H1 (cell line): ENCODE data around the gene PUSL1. TPM values are rescaled to one million over a fixed set of nuclear protein-coding genes. Genes with fewer than 3 reads are reported as not detected.

Source experiments
- CTCF ChIA-PET: fragments of 300-600 bp; sonication (Branson Sonifier 250); formaldehyde crosslinking; loops from one replicate; lab custom pipeline; 2021; ENCODE audit not compliant: partially characterized antibody; lab: Charles Lee
- POLR2A ChIA-PET: fragments of 300-600 bp; sonication (Branson Sonifier 250); formaldehyde crosslinking; loops from one replicate; lab custom pipeline; 2021; ENCODE audit warnings: inconsistent platforms; ENCODE audit not compliant: partially characterized antibody; lab: Charles Lee
- DNase-seq, 2 experiments: peaks; one replicate each; pipeline versions ENCODE4 v3.0.0 to v3.0.0-alpha.2; 2010 to 2022; ENCODE audit warnings: low spot score in 2 of 2, low read depth in 1 of 2, mixed read lengths in 1 of 2
- FAIRE-seq: peaks from 2 replicates; lab custom pipeline; 2011; peaks lifted over from hg19 to GRCh38; lab: Jason Lieb, UNC
- H2AFZ ChIP-seq: 2 replicates; pipeline ENCODE4 v1.8.1; 2012; ENCODE audit warnings: low read length, inconsistent platforms
- H2AK5ac ChIP-seq: 2 replicates; pipeline ENCODE4 v1.6.1; 2013; ENCODE audit warnings: low read depth, low read length
- H2BK120ac ChIP-seq: replicated peaks from 2 replicates; pipeline ENCODE3; 2013; ENCODE audit warnings: low read depth, low read length, inconsistent platforms
- H2BK12ac ChIP-seq: 2 replicates; pipeline ENCODE4 v1.6.1; 2013; ENCODE audit warnings: low read depth, low read length
- H2BK15ac ChIP-seq: 2 replicates; pipeline ENCODE4 v1.6.1; 2013; ENCODE audit warnings: low read length
- H2BK20ac ChIP-seq: 2 replicates; pipeline ENCODE4 v1.6.1; 2013; ENCODE audit warnings: low read length
- H2BK5ac ChIP-seq: 2 replicates; pipeline ENCODE4 v1.6.1; 2013; ENCODE audit warnings: low read depth, low read length
- H3K14ac ChIP-seq: 2 replicates; pipeline ENCODE4 v1.6.1; 2013; ENCODE audit warnings: inconsistent platforms; ENCODE audit not compliant: insufficient read length
- H3K18ac ChIP-seq: 2 replicates; pipeline ENCODE4 v1.6.1; 2013; ENCODE audit warnings: low read length; ENCODE audit errors: extremely low read depth
- H3K23ac ChIP-seq: 2 replicates; pipeline ENCODE4 v1.6.1; 2013; ENCODE audit warnings: inconsistent platforms; ENCODE audit not compliant: insufficient read length
- H3K23me2 ChIP-seq: 2 replicates; pipeline ENCODE4 v1.6.1; 2013; ENCODE audit warnings: low read depth, low read length
- H3K27ac ChIP-seq: 2 replicates; pipeline ENCODE4 v1.6.1; 2011; ENCODE audit warnings: low read depth, low read length, inconsistent platforms
- H3K27me3 ChIP-seq, 4 experiments: replicated peaks in 1 of 4; 1 replicate in 1 of 4; 2 replicates in 3 of 4; pipeline versions ENCODE4 v1.6.1 to v1.8.1; 2011 to 2013; ENCODE audit warnings: low read length in 3 of 4, mild to moderate bottlenecking in 3 of 4, inconsistent platforms in 2 of 4, mixed read lengths in 2 of 4, moderate library complexity in 1 of 4; ENCODE audit not compliant: control insufficient read depth in 3 of 4, insufficient read depth in 3 of 4; ENCODE audit errors: extremely low read depth in 1 of 4
- H3K36me3 ChIP-seq, 4 experiments: 2 replicates each; pipeline versions ENCODE4 v1.6.1 to v1.8.1; 2011 to 2013; ENCODE audit warnings: mild to moderate bottlenecking in 4 of 4, low read length in 3 of 4, moderate library complexity in 2 of 4, control low read depth in 1 of 4, inconsistent platforms in 1 of 4; ENCODE audit not compliant: insufficient read depth in 4 of 4, control insufficient read depth in 2 of 4
- H3K4ac ChIP-seq: replicated peaks from 2 replicates; pipeline ENCODE3; 2013; ENCODE audit warnings: low read length, low read depth, mixed read lengths, inconsistent platforms; ENCODE audit not compliant: insufficient read length
- H3K4me1 ChIP-seq, 4 experiments: replicated peaks in 1 of 4; 1 replicate in 1 of 4; 2 replicates in 3 of 4; pipeline versions ENCODE4 v1.6.1 to v1.8.1; 2011 to 2013; ENCODE audit warnings: low read length in 3 of 4, inconsistent platforms in 2 of 4, mixed read lengths in 1 of 4; ENCODE audit not compliant: insufficient read depth in 4 of 4, control insufficient read depth in 3 of 4
- H3K4me2 ChIP-seq, 2 experiments: 2 replicates each; pipeline versions ENCODE4 v1.6.1 to v1.8.1; 2011 to 2013; ENCODE audit warnings: low read depth in 2 of 2, low read length in 2 of 2, control low read depth in 1 of 2, inconsistent platforms in 1 of 2, mild to moderate bottlenecking in 1 of 2; ENCODE audit not compliant: insufficient read depth in 1 of 2
- H3K4me3 ChIP-seq, 4 experiments: fragments of 200-600, 300-600 bp in 1 of 4; sonication (generic), shearing (Covaris generic), sonication (Bioruptor Twin) in 1 of 4; 2 replicates each; pipeline versions ENCODE4 v1.5.1 to v1.8.1; 2011 to 2016; ENCODE audit warnings: low read length in 4 of 4, low read depth in 3 of 4, control low read depth in 2 of 4, inconsistent platforms in 2 of 4, mild to moderate bottlenecking in 2 of 4, mixed read lengths in 1 of 4, moderate library complexity in 1 of 4; ENCODE audit not compliant: insufficient read depth in 2 of 4; ENCODE audit errors: extremely low read depth in 1 of 4
- H3K56ac ChIP-seq: replicated peaks from 2 replicates; pipeline ENCODE3; 2013; ENCODE audit warnings: low read depth, mild to moderate bottlenecking, mixed read lengths, low read length, inconsistent platforms; ENCODE audit not compliant: insufficient read length
- H3K79me1 ChIP-seq: 2 replicates; pipeline ENCODE4 v1.6.1; 2013; ENCODE audit warnings: low read depth, low read length, control low read depth
- H3K79me2 ChIP-seq, 2 experiments: 2 replicates each; pipeline versions ENCODE4 v1.6.1 to v1.8.1; 2012 to 2013; ENCODE audit warnings: low read length in 2 of 2, mild to moderate bottlenecking in 2 of 2, inconsistent platforms in 1 of 2; ENCODE audit not compliant: insufficient read depth in 2 of 2, control insufficient read depth in 1 of 2
- H3K9ac ChIP-seq, 4 experiments: replicated peaks in 1 of 4; 1 replicate in 1 of 4; 2 replicates in 3 of 4; pipeline versions ENCODE4 v1.6.1 to v1.8.1; 2011 to 2013; ENCODE audit warnings: low read depth in 3 of 4, low read length in 3 of 4, control low read depth in 2 of 4, mild to moderate bottlenecking in 2 of 4, moderate library complexity in 2 of 4, inconsistent platforms in 1 of 4; ENCODE audit errors: extremely low read depth in 1 of 4
- H3K9me3 ChIP-seq, 2 experiments: 2 replicates each; pipeline versions ENCODE4 v1.6.1 to v1.8.1; 2012 to 2013; ENCODE audit warnings: mild to moderate bottlenecking in 2 of 2, moderate library complexity in 2 of 2, control low read depth in 1 of 2, inconsistent platforms in 1 of 2, low read depth in 1 of 2, low read length in 1 of 2, mixed read lengths in 1 of 2; ENCODE audit not compliant: insufficient read depth in 2 of 2
- H4K20me1 ChIP-seq, 2 experiments: replicated peaks in 1 of 2; 2 replicates each; pipeline versions ENCODE3 to v1.8.1; 2011 to 2013; ENCODE audit warnings: inconsistent platforms in 2 of 2, low read length in 2 of 2, mild to moderate bottlenecking in 1 of 2; ENCODE audit not compliant: insufficient read depth in 2 of 2, control insufficient read depth in 1 of 2
- H4K5ac ChIP-seq: 2 replicates; pipeline ENCODE4 v1.6.1; 2013; ENCODE audit warnings: low read length, low read depth, mixed read lengths, inconsistent platforms; ENCODE audit not compliant: insufficient read length
- H4K8ac ChIP-seq: 2 replicates; pipeline ENCODE4 v1.8.0; 2013; ENCODE audit warnings: mild to moderate bottlenecking, moderate library complexity, low read length, inconsistent platforms; ENCODE audit not compliant: insufficient read depth; ENCODE audit errors: extremely low read depth
- H4K91ac ChIP-seq: replicated peaks from 2 replicates; pipeline ENCODE3; 2013; ENCODE audit warnings: low read length, mixed read lengths, inconsistent platforms; ENCODE audit not compliant: insufficient read length
- BACH1 ChIP-seq: IDR thresholded peaks from 2 replicates; pipeline ENCODE4 v1.6.1; 2012; ENCODE audit warnings: low read length, improper control_type of control experiment
- KDM1A ChIP-seq: fragments of 200-600, 300-600 bp; sonication (generic); IDR thresholded peaks from 2 replicates; pipeline ENCODE4 v1.7.1; 2016; ENCODE audit warnings: mild to moderate bottlenecking, low read length, borderline replicate concordance
- POU5F1 ChIP-seq: IDR thresholded peaks from 2 replicates; pipeline ENCODE4 v1.6.1; 2011; ENCODE audit warnings: low read depth, mild to moderate bottlenecking, low read length, moderate library complexity
- RBBP5 ChIP-seq: IDR thresholded peaks from 2 replicates; pipeline ENCODE4 v1.7.1; 2012; ENCODE audit warnings: low read depth, mild to moderate bottlenecking, inconsistent platforms, low read length, moderate library complexity, borderline replicate concordance
- RNF2 ChIP-seq: fragments of 200-900, 300-1000 bp; sonication (generic); IDR thresholded peaks from 2 replicates; pipeline ENCODE4 v1.7.1; 2016; ENCODE audit warnings: borderline replicate concordance, low read depth, mild to moderate bottlenecking, antibody characterized with exemption, low read length; ENCODE audit not compliant: poor library complexity, severe bottlenecking; ENCODE audit errors: missing control alignments
- TCF12 ChIP-seq: IDR thresholded peaks from 2 replicates; pipeline ENCODE4 v1.6.1; 2011; ENCODE audit warnings: low read depth, mild to moderate bottlenecking, low read length
- WGBS, 2 experiments: shearing (Covaris generic) in 1 of 2; methylation state at CpG; one replicate each; pipeline versions ENCODE4 v1.1.6 to v1.1.7; 2013 to 2015; ENCODE audit warnings: low lambda C conversion rate in 2 of 2, mixed read lengths in 2 of 2, inconsistent platforms in 1 of 2, low coverage in 1 of 2, missing lambda C conversion rate in 1 of 2; ENCODE audit not compliant: insufficient replicate concordance in 2 of 2, insufficient coverage in 1 of 2, insufficient read length in 1 of 2; ENCODE audit errors: extremely low coverage in 1 of 2, missing lambda C conversion rate in 1 of 2; 5-methylcytosine and 5-hydroxymethylcytosine counted together
- polyA plus RNA-seq, 7 experiments: library from polyadenylated mRNA; depleted of rRNA in 3 of 7; stranded (reverse) in 5 of 7; unstranded in 2 of 7; fragments of >200 nt in 5 of 7; fragments of 200-250 nt in 2 of 7; gene quantifications; 1 replicate in 5 of 7; 2 replicates in 1 of 7; 4 replicates in 1 of 7; pipeline versions ENCODE4 v1.2.1 to v1.2.3, GENCODE V29; 2011 to 2013; ENCODE audit warnings: missing spikeins in 2 of 7, mixed read lengths in 2 of 7
- total RNA-seq: library from RNA; stranded (reverse); fragmentation: NEBNext Ultra II Directional; extraction: Animal tissue kit (Norgen Biotek cat#: 25700); gene quantifications from 2 replicates; pipeline ENCODE4 v1.2.1, GENCODE V29; 2021
- TF ChIP-seq, protein P1 (sequence below), 3 experiments: IDR thresholded peaks; 1 replicate in 2 of 3; 2 replicates in 1 of 3; pipeline versions ENCODE4 v1.5.1 to v1.6.1; 2011; ENCODE audit warnings: low read length in 3 of 3, mild to moderate bottlenecking in 3 of 3, inconsistent platforms in 2 of 3, low read depth in 1 of 3, moderate library complexity in 1 of 3; ENCODE audit not compliant: insufficient read depth in 1 of 3; ENCODE audit errors: control extremely low read depth in 1 of 3

Gene PUSL1
- total and polyA plus RNA-seq, 2 of the 8 experiments (the other 6 are each of a cell fraction or from before 2014, with no cell fraction given) = 38.8 to 87.4 TPM

DNA sequence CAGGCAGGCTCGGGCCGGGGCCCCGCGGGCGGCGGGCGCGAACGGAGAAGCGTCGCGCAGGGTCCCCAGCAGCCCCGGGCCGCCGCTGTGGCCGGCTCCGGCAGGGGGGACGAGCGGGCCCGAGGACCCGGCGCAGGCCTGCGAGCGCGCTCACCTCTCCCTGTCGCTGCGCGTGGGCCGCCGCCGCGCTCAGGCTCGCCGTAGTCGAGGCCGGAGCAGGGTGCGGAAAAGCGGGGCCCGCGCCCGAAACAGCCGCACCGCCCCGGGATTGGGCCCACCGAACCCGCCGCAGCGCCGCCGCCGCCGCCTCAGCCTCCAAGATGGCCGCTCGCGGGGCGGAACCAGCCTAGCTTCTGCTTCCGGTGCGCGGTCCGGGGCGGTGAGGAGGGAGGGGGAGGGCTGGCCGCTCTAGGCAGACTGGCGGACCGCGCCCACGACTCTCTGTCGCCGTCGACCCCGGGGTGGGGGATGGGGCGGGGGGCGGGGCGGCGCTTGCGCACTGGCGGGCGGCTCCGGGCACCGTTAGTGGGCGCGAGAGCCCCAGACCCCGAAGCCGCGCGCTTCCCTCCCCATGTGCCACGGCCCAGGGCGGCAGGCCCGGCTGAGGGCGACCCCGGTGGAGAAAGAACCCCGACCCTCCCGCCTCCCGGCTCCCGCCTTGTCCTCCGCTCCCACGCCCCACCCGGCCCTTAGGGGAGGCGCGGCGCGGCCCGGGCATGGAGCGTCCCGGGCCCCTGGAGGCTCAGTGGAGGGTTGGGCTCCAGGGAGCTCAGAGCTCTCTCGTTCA lies 34.7 kb upstream of the PUSL1 start, which contains the start of gene UBE2J2:
UBE2J2 (minus strand) TSS at position 343 of the 787 bp plus-strand sequence. CDS start 5,862 bp downstream, outside the sequence.
- H3K4me3 ChIP-seq = peak within 1 kb of the TSS; percentile 88 to 99 (median 91)
- H3K4ac ChIP-seq = peak within 1 kb of the TSS; percentile 75
- H4K20me1 ChIP-seq = peaks cover 20 to 22% of the 10 kb centered on the region in 2 experiments
- no peaks in the 10 kb centered on the region for H3K9me3 ChIP-seq
- H3K23me2 ChIP-seq = peaks cover 12% of the 10 kb centered on the region; the same call in 1 of the 2 replicates
- H3K9ac ChIP-seq = peak within 1 kb of the TSS; percentile 71 to 99 (median 88)
- peak within 1 kb of the TSS; percentile 81 to 95 for H3K4me2 ChIP-seq
- no peak within 1 kb of the TSS for H2AK5ac ChIP-seq
- H3K4me1 ChIP-seq = peaks cover 0 to 17% (median 8%) of the 10 kb centered on the region in 4 experiments; a peak in 5 of 7 replicates
- POLR2A ChIA-PET = interaction anchor here (0.7 to 3.0 kb wide), 6 partner anchors 12 to 129 kb away, joined by 3 to 12 read pairs (median 4); no protein-coding TSS in a partner anchor
- H3K14ac ChIP-seq = no peak within 1 kb of the TSS
- no peak for FAIRE-seq
- no peak within 1 kb of the TSS for H3K23ac ChIP-seq
- H4K8ac ChIP-seq = peak within 1 kb of the TSS; percentile 99
- H3K27me3 ChIP-seq = no peaks in the 10 kb centered on the region; a peak in 1 of 7 replicates
- H3K27ac ChIP-seq = peak within 1 kb of the TSS; percentile 83; the same call in 1 of the 2 replicates
- peak within 1 kb of the TSS; percentile 5; the same call in 1 of the 2 replicates for H3K18ac ChIP-seq
- H4K91ac ChIP-seq = peak within 1 kb of the TSS; percentile 22
- H2BK5ac ChIP-seq = peak within 1 kb of the TSS; percentile 66; the same call in 1 of the 2 replicates
- peak within 1 kb of the TSS; percentile 46 for H3K56ac ChIP-seq
- H4K5ac ChIP-seq = no peak within 1 kb of the TSS
- peak; percentile 58 to 90 for DNase-seq
- no peak within 1 kb of the TSS for H2BK120ac ChIP-seq
- peaks cover 0 to 2% (median under 1%) of the 10 kb centered on the region in 4 experiments; a peak in 1 of 8 replicates for H3K36me3 ChIP-seq
- peaks cover 12 to 42% of the 10 kb centered on the region in 2 experiments; a peak in 3 of 4 replicates for H3K79me2 ChIP-seq
- no peak within 1 kb of the TSS for H2BK20ac ChIP-seq
- H2BK12ac ChIP-seq = peak within 1 kb of the TSS; percentile 18; the same call in 1 of the 2 replicates
- peak within 1 kb of the TSS; percentile 75; the same call in 1 of the 2 replicates for H2BK15ac ChIP-seq
- WGBS, 2 experiments = 1% methylated on average over 43 of the region's 105 CpGs; no CpG with 5 or more reads in 1 of the 2 experiments
- H3K79me1 ChIP-seq = peaks cover 19% of the 10 kb centered on the region
- CTCF ChIA-PET = interaction anchor here (1.4 kb wide), 1 partner anchor 18 kb away, joined by 5 read pairs; no protein-coding TSS in a partner anchor
- peak within 1 kb of the TSS; percentile 9; the same call in 1 of the 2 replicates for H2AFZ ChIP-seq
- TF ChIP-seq KDM1A (0 out of 2 replicates have a peak, but pooled peaks have one; percentile 31), POU5F1 (no peak), RNF2 (no peak), RBBP5 (peak; percentile 41; the same call in 1 of the 2 replicates), BACH1 (no peak), TCF12 (no peak)
- TF ChIP-seq, protein P1, sequence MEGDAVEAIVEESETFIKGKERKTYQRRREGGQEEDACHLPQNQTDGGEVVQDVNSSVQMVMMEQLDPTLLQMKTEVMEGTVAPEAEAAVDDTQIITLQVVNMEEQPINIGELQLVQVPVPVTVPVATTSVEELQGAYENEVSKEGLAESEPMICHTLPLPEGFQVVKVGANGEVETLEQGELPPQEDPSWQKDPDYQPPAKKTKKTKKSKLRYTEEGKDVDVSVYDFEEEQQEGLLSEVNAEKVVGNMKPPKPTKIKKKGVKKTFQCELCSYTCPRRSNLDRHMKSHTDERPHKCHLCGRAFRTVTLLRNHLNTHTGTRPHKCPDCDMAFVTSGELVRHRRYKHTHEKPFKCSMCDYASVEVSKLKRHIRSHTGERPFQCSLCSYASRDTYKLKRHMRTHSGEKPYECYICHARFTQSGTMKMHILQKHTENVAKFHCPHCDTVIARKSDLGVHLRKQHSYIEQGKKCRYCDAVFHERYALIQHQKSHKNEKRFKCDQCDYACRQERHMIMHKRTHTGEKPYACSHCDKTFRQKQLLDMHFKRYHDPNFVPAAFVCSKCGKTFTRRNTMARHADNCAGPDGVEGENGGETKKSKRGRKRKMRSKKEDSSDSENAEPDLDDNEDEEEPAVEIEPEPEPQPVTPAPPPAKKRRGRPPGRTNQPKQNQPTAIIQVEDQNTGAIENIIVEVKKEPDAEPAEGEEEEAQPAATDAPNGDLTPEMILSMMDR (IDR thresholded peaks at IDR 0.05; ENCODE audit: control extremely low read depth in 1 of 3, insufficient read depth in 1 of 3, low read depth in 1 of 3, low read length in 3 of 3) = no peak
